K562 (cell line): ENCODE results near the gene LMLN.

Source experiments
- EZH2 ChIP-seq: IDR thresholded peaks from 2 replicates; pipeline ENCODE4 v1.6.1; 2012; ENCODE audit warnings: low read depth, mild to moderate bottlenecking, inconsistent platforms, low read length, borderline replicate concordance
- MTA2 ChIP-seq: fragments of 450-650 bp; IDR thresholded peaks from 2 replicates; pipeline ENCODE4 v1.6.1; 2016; ENCODE audit warnings: low read depth
- MTF1 ChIP-seq: fragments of 250-450 bp; sonication (Bioruptor Pico); IDR thresholded peaks from 2 replicates; pipeline ENCODE4 v1.9.0; 2021; ENCODE audit warnings: moderate library complexity, mild to moderate bottlenecking, inconsistent platforms, borderline replicate concordance
- NCOR1 ChIP-seq: fragments of 450-650 bp; IDR thresholded peaks from 2 replicates; pipeline ENCODE4 v1.6.1; 2016; ENCODE audit warnings: mild to moderate bottlenecking, moderate library complexity
- NFE2 ChIP-seq: IDR thresholded peaks from 2 replicates; pipeline ENCODE4 v1.6.1; 2014; ENCODE audit warnings: antibody characterized with exemption, low read depth
- ZSCAN32 ChIP-seq: fragments of 450-650 bp; formaldehyde crosslinking; IDR thresholded peaks from 2 replicates; pipeline ENCODE4 v1.4.0; 2020; ENCODE audit warnings: mild to moderate bottlenecking, moderate library complexity
- TF ChIP-seq, protein P1 (sequence below), 3 experiments: IDR thresholded peaks in 2 of 3; conservative IDR thresholded peaks in 1 of 3; 2 replicates each; pipeline ENCODE4 v1.5.1; 2011 to 2012; ENCODE audit warnings: low read length in 3 of 3, mild to moderate bottlenecking in 3 of 3, control low read depth in 2 of 3, improper control_type of control experiment in 1 of 3, inconsistent platforms in 1 of 3, low read depth in 1 of 3, mixed read lengths in 1 of 3, moderate library complexity in 1 of 3; ENCODE audit not compliant: insufficient read depth in 2 of 3
- TF ChIP-seq, protein P2 (sequence below): fragments of 250-450 bp; sonication (Bioruptor Pico); IDR thresholded peaks from 2 replicates; pipeline ENCODE4 v1.8.0; 2022; ENCODE audit warnings: inconsistent platforms

DNA sequence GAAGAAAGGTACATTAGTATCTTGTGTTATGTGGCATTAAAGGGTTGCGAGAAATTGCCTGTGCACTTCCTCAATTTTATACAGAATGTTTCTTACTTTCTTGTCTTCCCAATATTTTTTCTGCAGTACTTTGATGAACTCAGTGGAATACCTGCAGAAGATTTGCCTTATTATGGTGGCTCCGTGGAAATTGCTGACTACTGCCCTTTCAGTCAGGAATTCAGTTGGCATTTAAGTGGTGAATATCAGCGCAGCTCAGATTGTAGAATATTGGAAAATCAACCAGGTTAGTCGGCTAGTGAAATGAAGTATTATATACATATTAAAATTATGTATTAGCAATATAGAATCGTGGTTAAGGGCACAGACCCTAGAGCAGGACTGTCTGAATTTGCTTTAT, 61.3 kb downstream of the LMLN start:
- no peak for TF ChIP-seq NCOR1
- TF ChIP-seq NFE2, result no peak
- TF ChIP-seq, protein P1, sequence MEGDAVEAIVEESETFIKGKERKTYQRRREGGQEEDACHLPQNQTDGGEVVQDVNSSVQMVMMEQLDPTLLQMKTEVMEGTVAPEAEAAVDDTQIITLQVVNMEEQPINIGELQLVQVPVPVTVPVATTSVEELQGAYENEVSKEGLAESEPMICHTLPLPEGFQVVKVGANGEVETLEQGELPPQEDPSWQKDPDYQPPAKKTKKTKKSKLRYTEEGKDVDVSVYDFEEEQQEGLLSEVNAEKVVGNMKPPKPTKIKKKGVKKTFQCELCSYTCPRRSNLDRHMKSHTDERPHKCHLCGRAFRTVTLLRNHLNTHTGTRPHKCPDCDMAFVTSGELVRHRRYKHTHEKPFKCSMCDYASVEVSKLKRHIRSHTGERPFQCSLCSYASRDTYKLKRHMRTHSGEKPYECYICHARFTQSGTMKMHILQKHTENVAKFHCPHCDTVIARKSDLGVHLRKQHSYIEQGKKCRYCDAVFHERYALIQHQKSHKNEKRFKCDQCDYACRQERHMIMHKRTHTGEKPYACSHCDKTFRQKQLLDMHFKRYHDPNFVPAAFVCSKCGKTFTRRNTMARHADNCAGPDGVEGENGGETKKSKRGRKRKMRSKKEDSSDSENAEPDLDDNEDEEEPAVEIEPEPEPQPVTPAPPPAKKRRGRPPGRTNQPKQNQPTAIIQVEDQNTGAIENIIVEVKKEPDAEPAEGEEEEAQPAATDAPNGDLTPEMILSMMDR (IDR thresholded peaks at IDR 0.05 in 2 of 3, conservative IDR thresholded peaks at IDR 0.05 in 1 of 3; ENCODE audit: insufficient read depth in 2 of 3, low read depth in 1 of 3, low read length in 3 of 3), result no peak
- no peak for TF ChIP-seq MTA2
- TF ChIP-seq, protein P2, sequence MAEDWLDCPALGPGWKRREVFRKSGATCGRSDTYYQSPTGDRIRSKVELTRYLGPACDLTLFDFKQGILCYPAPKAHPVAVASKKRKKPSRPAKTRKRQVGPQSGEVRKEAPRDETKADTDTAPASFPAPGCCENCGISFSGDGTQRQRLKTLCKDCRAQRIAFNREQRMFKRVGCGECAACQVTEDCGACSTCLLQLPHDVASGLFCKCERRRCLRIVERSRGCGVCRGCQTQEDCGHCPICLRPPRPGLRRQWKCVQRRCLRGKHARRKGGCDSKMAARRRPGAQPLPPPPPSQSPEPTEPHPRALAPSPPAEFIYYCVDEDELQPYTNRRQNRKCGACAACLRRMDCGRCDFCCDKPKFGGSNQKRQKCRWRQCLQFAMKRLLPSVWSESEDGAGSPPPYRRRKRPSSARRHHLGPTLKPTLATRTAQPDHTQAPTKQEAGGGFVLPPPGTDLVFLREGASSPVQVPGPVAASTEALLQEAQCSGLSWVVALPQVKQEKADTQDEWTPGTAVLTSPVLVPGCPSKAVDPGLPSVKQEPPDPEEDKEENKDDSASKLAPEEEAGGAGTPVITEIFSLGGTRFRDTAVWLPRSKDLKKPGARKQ (CRISPR knock-in tag), result no peak
- no peak for TF ChIP-seq MTF1 (CRISPR knock-in tag)
- TF ChIP-seq ZSCAN32 (CRISPR knock-in tag), result no peak
- TF ChIP-seq EZH2, result no peak
